ENCODE results near the gene MRPL14. TPM values are rescaled to one million over a fixed set of nuclear protein-coding genes. Genes with fewer than 3 reads are reported as not detected.

Gene MRPL14
- total RNA-seq, 2 experiments from 2014 or later = 37.6 to 47.2 TPM

DNA sequence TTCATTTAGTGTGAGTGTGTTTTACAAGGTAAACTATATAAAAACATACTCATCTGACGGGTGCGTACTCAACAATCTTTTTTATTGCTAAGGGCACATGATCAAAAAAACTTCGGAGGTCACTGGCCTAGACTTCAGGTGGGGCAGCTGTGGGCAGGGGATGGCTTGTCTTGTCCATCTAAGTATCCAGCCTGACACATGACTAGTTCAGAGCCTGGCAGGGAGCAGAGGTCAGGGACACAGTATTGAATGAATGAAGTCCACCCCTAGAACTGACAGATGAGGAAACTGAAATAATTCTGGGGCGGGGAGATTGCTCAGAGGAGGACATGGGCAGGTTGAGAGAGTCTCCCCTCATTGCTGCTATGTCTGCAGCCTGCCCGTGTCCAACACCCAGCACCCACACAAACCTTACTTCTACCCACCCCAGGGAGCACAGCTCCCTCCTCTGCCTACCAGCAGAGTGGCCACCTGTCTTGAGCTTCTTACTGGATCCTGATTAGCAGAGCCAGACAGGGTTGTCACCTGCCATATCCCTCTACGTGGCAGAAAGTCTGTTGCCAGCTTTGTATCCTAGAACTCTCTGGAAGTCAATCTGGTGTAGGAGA is 48.9 kb downstream of the MRPL14 start:
- peaks cover 2% of the 10 kb centered on the region for H3K27me3 Mint-ChIP-seq
- H3K4me3 Mint-ChIP-seq = no peak overlapping the region
- H3K36me3 Mint-ChIP-seq (ENCODE audit: low read depth) = no peaks in the 10 kb centered on the region
- POLR2A ChIA-PET = no interaction called here
- CTCF ChIA-PET = interaction anchor here (0.7 to 3.4 kb wide), 28 partner anchors 7 to 769 kb away, joined by 3 to 45 read pairs (median 3); partner anchors contain the start of genes RSPH9 and VEGFA
- no peak overlapping the region for H3K27ac Mint-ChIP-seq
- DNase-seq = no peak
- H3K9me3 Mint-ChIP-seq = no peaks in the 10 kb centered on the region
- peaks cover 23% of the 10 kb centered on the region for H3K4me1 Mint-ChIP-seq

DNA sequence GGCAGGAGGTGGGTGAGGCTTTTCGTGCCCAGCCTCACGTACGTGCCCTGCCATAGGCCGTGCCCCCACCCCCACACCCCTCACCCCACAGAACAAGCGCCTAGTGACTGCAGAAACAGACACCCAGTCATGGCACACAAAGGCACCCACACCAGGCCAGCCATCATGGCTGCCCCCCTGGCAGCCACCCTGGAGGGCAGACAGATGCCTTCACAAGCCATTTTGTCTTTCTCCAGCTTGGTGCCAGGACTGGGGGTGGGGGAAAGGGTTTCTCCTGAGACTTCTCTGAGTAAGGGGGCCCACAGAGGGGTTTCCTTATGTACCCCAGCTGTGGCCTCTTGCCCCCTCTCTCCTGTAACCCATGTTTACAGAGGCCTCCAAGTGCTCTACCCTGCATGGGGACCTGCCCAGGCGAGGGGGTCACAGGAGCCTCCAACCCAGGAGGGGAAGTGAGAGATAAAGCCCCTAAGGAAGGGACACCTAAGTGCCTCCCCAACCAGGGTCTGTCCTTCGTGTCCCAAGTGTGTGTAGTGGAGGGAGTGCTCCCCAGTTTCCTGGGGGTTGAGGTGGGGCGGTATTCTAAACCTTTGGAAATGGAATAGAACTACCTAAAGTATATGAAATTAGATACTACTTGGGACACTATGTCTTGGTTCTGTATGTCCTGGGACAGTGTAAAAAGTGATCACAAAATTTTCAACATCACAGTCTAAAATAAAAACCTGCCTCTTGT is 49.9 kb downstream of the MRPL14 start:
- Mint-ChIP-seq H3K4me3 (no peak overlapping the region), H3K27ac (no peak overlapping the region), H3K9me3 (no peaks in the 10 kb centered on the region), H3K4me1 (peaks cover 26% of the 10 kb centered on the region), H3K27me3 (peaks cover 2% of the 10 kb centered on the region), H3K36me3 (ENCODE audit: low read depth) (no peaks in the 10 kb centered on the region)
- DNase-seq = no peak
- ChIA-PET CTCF (interaction anchor here (0.5 to 3.4 kb wide), 4 partner anchors 308 to 1525 kb away, joined by 3 to 45 read pairs (median 12); partner anchors contain the start of gene VEGFA), POLR2A (no interaction called here)

DNA sequence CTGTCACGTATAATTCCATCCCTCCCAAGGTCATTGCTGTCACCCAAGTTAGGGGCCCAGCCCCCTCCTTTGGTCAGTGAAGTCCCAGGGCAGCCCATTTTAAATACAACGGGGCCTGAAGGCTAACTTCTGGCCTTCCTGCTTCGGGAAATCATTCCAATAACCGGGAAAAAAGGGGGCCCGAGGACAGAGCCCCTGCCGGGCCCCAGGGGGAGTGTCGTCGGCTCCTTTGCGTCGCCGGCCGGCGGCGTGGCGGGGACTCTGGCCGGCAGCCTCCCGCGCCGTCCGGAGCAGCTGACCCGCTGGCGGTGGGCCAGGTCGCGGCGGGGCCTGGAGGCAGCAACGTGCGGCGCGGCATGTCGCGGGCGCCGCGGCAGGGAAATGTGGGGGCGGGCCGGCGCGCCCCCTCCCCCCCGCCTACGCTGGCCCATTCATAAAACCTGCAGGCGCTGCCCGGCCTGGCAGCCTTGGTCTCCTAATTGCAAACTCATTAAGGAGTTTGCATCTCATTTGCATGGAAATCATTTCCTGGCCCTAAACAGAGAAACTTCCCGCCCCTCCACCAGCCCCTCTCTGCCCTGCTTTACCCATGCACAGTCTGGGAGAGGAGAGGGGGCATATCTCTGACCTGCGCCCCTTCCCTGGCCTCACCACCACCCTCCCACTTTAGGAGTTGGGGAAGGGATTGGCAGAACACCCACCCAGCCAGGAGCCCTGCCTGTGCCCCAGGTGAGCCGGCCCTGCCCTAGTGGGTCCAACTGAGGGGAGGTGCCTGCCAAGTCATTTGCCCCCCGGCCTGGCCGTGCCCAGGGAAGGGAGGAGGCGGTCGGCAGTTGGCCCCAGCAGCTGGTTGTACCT is 50.7 kb downstream of the MRPL14 start:
- peaks cover 2% of the 10 kb centered on the region for H3K27me3 Mint-ChIP-seq
- POLR2A ChIA-PET = no interaction called here
- H3K4me1 Mint-ChIP-seq = peaks cover 29% of the 10 kb centered on the region
- CTCF ChIA-PET = interaction anchor here (0.5 to 4.8 kb wide), 4 partner anchors 302 to 1524 kb away, joined by 3 to 38 read pairs (median 4); partner anchors contain the start of gene VEGFA
- DNase-seq = no peak
- no peak overlapping the region for H3K4me3 Mint-ChIP-seq
- no peaks in the 10 kb centered on the region for H3K9me3 Mint-ChIP-seq
- H3K27ac Mint-ChIP-seq = no peak overlapping the region
- no peaks in the 10 kb centered on the region for H3K36me3 Mint-ChIP-seq (ENCODE audit: low read depth)

DNA sequence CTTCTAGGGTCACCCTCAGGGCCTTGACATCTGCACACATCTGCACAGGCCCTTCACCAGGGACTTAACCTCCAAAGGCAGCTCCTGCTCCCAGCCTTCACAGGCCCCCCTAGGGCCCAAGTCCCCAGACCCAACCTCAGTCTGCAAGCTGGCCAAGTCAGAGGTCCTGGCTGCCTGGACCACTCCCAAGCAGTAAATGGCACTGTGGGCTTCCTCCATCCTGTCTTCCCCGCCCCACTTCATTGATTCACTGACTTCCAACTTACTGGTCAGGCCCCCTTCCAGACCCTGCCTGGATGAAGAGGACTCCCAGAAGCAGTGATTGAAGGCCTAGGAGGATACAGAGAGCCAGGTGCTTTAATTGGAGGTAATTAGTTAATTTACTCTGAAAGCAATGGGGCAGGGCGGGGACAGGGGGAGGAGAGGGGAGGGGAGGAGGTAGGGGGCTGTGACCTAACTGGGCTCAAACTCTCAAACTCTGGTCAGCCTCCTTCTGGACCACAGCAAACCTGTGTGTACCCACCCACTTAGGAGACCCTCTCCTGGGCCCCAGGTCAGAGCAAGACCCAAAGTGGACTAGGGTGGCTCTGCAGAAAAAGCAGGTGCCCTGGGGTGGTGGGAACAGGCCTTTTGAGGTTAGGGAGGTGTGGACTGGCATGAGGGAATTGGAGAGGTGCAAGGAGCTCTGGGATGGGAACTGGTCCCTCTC is 51.5 kb downstream of the MRPL14 start:
- Mint-ChIP-seq H3K4me1 (peaks cover 29% of the 10 kb centered on the region), H3K4me3 (no peak overlapping the region), H3K36me3 (ENCODE audit: low read depth) (no peaks in the 10 kb centered on the region), H3K27ac (no peak overlapping the region), H3K9me3 (no peaks in the 10 kb centered on the region), H3K27me3 (peaks cover 6% of the 10 kb centered on the region)
- CTCF ChIA-PET = interaction anchor here (0.7 to 4.8 kb wide), 9 partner anchors 9 to 357 kb away, joined by 3 to 38 read pairs (median 6); partner anchors contain the start of gene VEGFA
- POLR2A ChIA-PET = no interaction called here
- DNase-seq = no peak

DNA sequence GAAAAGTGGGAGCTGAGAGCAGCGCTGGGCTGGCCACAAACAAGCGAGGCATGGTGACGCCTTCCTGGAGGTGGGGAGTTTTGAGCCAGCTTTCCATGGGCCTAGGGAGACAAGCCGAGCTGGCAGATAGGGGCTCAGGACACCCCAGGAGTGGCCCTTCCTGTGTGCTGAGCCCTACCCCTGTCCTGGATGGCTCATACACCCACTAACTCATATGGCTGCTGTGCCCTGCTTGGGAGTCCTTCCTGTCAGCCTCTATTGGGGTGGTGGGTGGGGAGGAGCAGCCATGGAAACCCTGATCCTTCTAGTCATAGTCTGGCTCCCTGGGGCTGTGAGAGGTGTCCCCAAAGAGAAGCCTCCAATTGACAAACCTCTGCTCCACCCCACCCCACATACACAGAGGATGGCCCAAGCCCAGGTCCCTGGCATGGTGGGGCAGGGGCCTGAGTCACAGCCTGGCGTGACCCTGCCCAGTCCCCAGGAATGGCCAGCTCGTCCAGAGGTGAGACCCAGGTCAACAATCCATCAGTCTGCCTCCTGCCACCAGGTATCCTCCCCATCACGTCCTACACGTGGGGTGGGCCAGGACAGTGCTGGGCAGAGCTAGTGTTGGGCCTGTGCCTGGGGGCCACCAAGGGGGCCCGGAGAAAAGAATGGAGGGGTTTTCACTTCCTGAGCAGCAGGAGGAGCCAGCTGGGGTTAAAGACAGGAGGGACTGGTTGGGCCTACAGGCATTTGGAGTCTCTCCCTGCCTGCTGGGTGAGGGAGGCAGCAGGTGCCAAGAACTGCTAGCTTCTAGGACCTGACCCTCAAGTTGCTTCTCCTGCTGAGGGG is 52.2 kb downstream of the MRPL14 start:
- H3K27ac Mint-ChIP-seq = peak overlapping the region; percentile 80
- POLR2A ChIA-PET = no interaction called here
- no peak for DNase-seq
- peaks cover 13% of the 10 kb centered on the region for H3K27me3 Mint-ChIP-seq
- peak overlapping the region; percentile 87 for H3K4me3 Mint-ChIP-seq
- no peaks in the 10 kb centered on the region for H3K36me3 Mint-ChIP-seq (ENCODE audit: low read depth)
- H3K9me3 Mint-ChIP-seq = no peaks in the 10 kb centered on the region
- CTCF ChIA-PET = interaction anchor here (0.7 to 4.8 kb wide), 16 partner anchors 10 to 446 kb away, joined by 3 to 38 read pairs (median 5); partner anchors contain the start of genes GTPBP2 and VEGFA
- peaks cover 26% of the 10 kb centered on the region for H3K4me1 Mint-ChIP-seq

DNA sequence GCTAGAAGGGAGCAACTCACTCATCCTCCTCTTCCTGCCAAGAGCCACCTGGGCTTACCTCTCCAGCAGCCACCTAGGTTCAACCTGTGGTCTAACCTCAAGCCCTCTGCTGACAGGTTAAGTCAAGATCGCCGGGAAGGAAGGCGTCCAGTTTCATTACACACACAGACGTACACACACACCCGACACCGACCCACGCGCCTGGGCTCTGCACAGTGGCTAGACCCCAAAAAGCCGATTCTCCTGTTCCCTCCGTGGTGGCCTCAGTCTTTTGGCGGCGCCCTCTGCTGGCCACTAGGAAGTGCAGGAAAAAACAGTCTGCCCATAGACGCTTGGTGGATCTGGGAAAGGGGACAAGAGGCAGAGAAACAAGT is 52.8 kb downstream of the MRPL14 start:
- peak; percentile 71 for DNase-seq
- Mint-ChIP-seq H3K27ac (peak overlapping the region; percentile 80), H3K36me3 (ENCODE audit: low read depth) (no peaks in the 10 kb centered on the region), H3K27me3 (peaks cover 13% of the 10 kb centered on the region), H3K9me3 (no peaks in the 10 kb centered on the region), H3K4me3 (peak overlapping the region; percentile 87), H3K4me1 (peaks cover 25% of the 10 kb centered on the region)
- ChIA-PET POLR2A (no interaction called here), CTCF (interaction anchor here (0.7 to 4.8 kb wide), 18 partner anchors 9 to 445 kb away, joined by 3 to 38 read pairs (median 4); partner anchors contain the start of genes GTPBP2 and VEGFA)

DNA sequence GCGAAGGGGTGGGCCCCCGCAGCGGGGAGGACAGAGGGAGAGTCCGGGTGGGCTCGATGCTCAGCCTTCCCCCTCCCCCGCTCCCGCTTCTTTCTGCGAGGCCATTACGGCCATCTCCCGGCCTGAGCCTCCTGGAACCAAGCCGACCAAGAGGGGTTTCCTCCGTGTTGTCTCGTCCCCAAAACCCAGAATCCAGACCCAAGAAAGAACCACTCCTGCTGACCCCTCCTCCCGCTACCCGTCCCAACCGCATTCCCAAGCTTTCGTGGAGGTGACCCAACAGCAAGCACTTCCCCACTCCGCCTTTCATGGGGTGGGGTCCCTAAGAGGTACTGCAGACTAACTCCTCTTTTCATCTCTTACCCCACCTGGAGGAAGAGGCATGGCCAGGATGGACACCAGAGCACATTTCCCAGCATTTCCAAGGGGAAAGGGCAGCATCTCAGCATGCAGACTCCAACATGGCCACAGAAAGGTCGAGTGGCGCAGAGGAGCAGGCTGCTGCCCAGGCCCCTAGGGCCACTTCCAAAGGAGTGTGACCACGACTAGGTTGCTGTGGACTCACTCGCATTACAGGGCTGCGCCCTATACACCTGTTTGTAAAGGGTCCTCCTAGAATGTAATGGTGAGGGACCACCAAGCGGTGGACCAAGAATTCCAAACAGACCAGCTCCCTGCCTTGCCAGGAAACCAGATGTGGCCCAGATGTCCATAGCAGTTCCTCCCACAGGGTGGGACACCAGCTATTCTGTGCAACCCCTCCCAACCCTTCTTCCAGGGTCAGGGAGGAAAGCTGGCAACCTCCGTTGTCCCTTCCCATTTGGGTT is 53.4 kb downstream of the MRPL14 start:
- CTCF ChIA-PET = interaction anchor here (0.8 to 4.8 kb wide), 18 partner anchors 8 to 355 kb away, joined by 3 to 38 read pairs (median 4); partner anchors contain the start of gene VEGFA

DNA sequence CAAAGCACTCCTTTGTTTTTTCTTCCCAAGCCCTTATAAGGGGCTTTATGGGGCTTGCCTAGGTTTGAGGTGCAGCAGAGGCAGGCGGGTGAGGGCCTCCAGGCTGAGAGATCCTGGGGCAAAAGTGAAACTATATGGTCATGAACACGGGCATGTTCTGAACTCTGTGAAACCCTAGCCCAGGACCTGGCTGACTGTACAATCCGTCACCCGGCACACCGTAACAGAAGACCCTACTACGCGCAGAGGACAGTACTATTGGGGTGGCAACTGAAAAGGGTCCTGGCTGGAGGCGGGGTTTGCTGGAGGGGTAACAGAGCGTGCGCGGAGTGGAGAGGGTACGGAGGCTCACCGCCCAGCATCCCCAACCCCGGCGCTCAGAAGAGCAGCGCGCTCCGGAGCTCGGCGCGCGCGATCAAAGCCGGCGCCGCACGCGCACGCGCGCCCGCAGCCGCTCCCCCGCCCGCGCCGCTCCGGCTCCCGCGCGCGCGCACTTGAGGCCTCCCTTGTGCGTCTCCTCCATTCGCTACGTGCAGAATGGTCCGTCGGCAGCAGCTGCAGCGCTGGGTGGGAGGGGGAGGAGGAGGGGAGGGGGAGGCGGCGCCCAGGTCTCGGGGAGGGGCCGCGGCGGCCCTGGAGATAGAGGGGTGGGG is 54.2 kb downstream of the MRPL14 start:
- POLR2A ChIA-PET = interaction anchor here (0.6 kb wide), 1 partner anchor 303 kb away, joined by 3 read pairs; the partner anchor contains the start of gene VEGFA
- H3K9me3 Mint-ChIP-seq = no peaks in the 10 kb centered on the region
- peaks cover 18% of the 10 kb centered on the region for H3K27me3 Mint-ChIP-seq
- H3K4me1 Mint-ChIP-seq = peaks cover 21% of the 10 kb centered on the region
- peak; percentile 86 for DNase-seq
- H3K36me3 Mint-ChIP-seq (ENCODE audit: low read depth) = no peaks in the 10 kb centered on the region
- CTCF ChIA-PET = interaction anchor here (1.2 to 4.8 kb wide), 8 partner anchors 8 to 304 kb away, joined by 3 to 38 read pairs (median 6); partner anchors contain the start of gene VEGFA
- H3K4me3 Mint-ChIP-seq = peak overlapping the region; percentile 87
- H3K27ac Mint-ChIP-seq = peak overlapping the region; percentile 93

More for the DNA sequence above, 53.4 kb downstream of the MRPL14 start:
- Mint-ChIP-seq H3K27ac (peak overlapping the region; percentile 80), H3K27me3 (peaks cover 16% of the 10 kb centered on the region), H3K9me3 (no peaks in the 10 kb centered on the region), H3K4me3 (peak overlapping the region; percentile 87), H3K4me1 (peaks cover 21% of the 10 kb centered on the region), H3K36me3 (ENCODE audit: low read depth) (no peaks in the 10 kb centered on the region)
- DNase-seq = no peak
- POLR2A ChIA-PET = interaction anchor here (0.6 kb wide), 1 partner anchor 304 kb away, joined by 3 read pairs; the partner anchor contains the start of gene VEGFA

DNA sequence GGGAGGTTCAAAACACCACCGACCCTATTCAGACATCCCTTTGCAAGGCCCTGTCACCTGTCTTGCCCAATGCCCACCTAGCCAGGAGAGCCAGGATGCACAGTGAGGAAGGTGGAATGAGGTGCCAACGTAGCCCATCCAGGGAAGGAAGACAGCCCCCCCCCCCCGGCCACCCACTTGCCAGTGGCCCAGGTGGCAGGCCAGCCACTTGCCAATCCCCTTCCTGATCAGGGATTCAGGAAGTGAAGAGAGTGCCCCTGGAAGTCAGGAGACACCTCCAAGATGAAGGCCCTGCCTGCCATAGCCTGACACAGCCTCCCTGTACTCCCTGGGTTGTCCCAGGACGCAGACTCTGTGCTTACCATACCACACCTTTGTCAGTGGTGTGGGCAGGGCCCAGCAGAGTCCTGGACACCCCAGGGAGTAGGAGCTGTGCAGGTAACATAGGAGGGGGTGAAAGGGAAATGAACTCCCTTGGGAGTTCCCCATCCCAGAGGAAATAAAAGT is 54.7 kb downstream of the MRPL14 start:
- DNase-seq = no peak
- Mint-ChIP-seq H3K27me3 (peaks cover 18% of the 10 kb centered on the region), H3K4me1 (peaks cover 21% of the 10 kb centered on the region), H3K36me3 (ENCODE audit: low read depth) (no peaks in the 10 kb centered on the region), H3K9me3 (no peaks in the 10 kb centered on the region), H3K27ac (peak overlapping the region; percentile 93), H3K4me3 (peak overlapping the region; percentile 87)
- CTCF ChIA-PET = interaction anchor here (1.9 to 4.8 kb wide), 3 partner anchors 9 to 303 kb away, joined by 8 to 38 read pairs (median 22); partner anchors contain the start of gene VEGFA
- POLR2A ChIA-PET = no interaction called here
